ENCODE results near the gene VARS2. TPM values are rescaled to one million over a fixed set of nuclear protein-coding genes. Genes with fewer than 3 reads are reported as not detected.
"Not testable (repeated sequence)": the region's sequence is repeated elsewhere in the genome, so short reads cannot be mapped to it uniquely, and the experiment has no call there.

The VARS2 gene
- total RNA-seq, 1 donor from 2014 or later = 21.0 TPM

DNA sequence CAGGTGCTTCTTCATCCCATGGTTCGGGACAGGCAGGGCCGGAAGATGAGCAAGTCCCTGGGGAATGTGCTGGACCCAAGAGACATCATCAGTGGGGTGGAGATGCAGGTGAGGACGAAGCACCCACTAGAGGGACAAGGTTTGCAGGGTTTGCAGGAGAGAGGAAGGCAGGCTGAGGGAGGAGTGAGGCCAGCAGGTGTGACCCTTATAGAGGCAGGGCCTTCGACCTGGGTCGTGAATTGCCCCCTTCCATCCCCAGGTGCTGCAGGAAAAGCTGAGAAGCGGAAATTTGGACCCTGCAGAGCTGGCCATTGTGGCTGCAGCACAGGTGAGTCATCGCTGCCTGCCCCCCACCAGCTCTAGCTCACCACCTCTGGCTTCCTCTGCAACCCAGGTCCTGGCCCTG, 8.4 kb downstream of the VARS2 start:
- intact Hi-C loops (cut with micrococcal nuclease) = no loop called here
- no peak for TF ChIP-seq CTCF (IDR thresholded peaks at IDR 0.05; ENCODE audit: borderline replicate concordance)
- no peak for DNase-seq

DNA sequence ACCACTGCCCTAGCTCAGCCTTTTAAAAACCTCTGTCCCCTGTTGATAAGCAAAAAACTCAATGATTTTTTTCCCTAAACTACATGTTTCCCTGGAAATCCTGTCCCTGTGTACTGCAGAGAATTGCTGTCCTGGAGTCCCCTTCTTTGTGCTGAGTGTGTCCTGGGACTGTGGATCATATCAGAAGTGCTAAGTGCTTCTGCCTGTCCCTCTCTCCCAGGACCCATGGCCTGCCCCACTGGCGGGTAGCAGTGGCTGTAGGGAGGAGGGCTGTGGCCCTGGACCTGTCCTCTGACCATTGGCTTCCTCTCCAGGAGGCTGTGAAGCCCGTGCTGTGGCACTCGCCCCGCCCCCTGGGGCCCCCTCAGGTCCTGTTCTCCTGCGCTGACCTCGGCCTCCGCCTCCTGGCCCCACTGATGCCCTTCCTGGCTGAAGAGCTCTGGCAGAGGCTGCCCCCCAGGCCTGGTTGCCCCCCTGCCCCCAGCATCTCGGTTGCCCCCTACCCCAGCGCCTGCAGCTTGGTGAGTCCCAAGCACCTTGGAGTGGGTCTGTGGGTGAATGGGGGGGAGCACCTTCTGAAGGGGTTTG, 10.1 kb downstream of the VARS2 start:
- Histone ChIP-seq H3K4me1 (peaks cover 27% of the 10 kb centered on the region), H3K36me3 (peaks cover 72% of the 10 kb centered on the region), H3K9me3 (replicated peaks) (peaks cover 11% of the 10 kb centered on the region), H3K27ac (replicated peaks) (peak overlapping the region; percentile 60)
- intact Hi-C loops (cut with micrococcal nuclease); H3K27me3 ChIP-seq (ENCODE audit: low read depth); DNase-seq; H3K4me3 ChIP-seq: not testable (repeated sequence)

More for the DNA sequence above, 8.4 kb downstream of the VARS2 start:
- H3K9me3 ChIP-seq (replicated peaks) = no peaks in the 10 kb centered on the region
- peaks cover 82% of the 10 kb centered on the region for H3K36me3 ChIP-seq
- H3K27me3 ChIP-seq (ENCODE audit: low read depth) = no peaks in the 10 kb centered on the region
- H3K4me1 ChIP-seq = peaks cover 27% of the 10 kb centered on the region
- H3K27ac ChIP-seq (replicated peaks) = no peak overlapping the region
- H3K4me3 ChIP-seq = no peak overlapping the region

GRCh38 chr6:30926644-30927043, 12.6 kb downstream of the VARS2 start:
- H3K36me3 ChIP-seq = peaks cover 49% of the 10 kb centered on the region
- no peaks in the 10 kb centered on the region for H3K27me3 ChIP-seq (ENCODE audit: low read depth)
- intact Hi-C loops (cut with micrococcal nuclease) = no loop called here
- peaks cover 12% of the 10 kb centered on the region for H3K9me3 ChIP-seq (replicated peaks)
- no peak for DNase-seq
- H3K27ac ChIP-seq (replicated peaks) = peak overlapping the region; percentile 39
- H3K4me1 ChIP-seq = peaks cover 27% of the 10 kb centered on the region
- TF ChIP-seq CTCF (IDR thresholded peaks at IDR 0.05; ENCODE audit: borderline replicate concordance) = no peak
- no peak overlapping the region for H3K4me3 ChIP-seq

- peaks cover 44% of the 10 kb centered on the region for H3K36me3 ChIP-seq
- H3K4me3 ChIP-seq; DNase-seq; intact Hi-C loops (cut with micrococcal nuclease); H3K27me3 ChIP-seq (ENCODE audit: low read depth): not testable (repeated sequence)
- H3K9me3 ChIP-seq (replicated peaks) = peaks cover 12% of the 10 kb centered on the region
- H3K27ac ChIP-seq (replicated peaks) = peak overlapping the region; percentile 39
- H3K4me1 ChIP-seq = peaks cover 27% of the 10 kb centered on the region
Measured at GRCh38 chr6:30927080-30927479, 13.0 kb downstream of the VARS2 start.

GRCh38 chr6:30928677-30929076, 14.6 kb downstream of the VARS2 start:
- Histone ChIP-seq H3K4me3 (no peak overlapping the region), H3K27me3 (ENCODE audit: low read depth) (no peaks in the 10 kb centered on the region), H3K4me1 (peaks cover 21% of the 10 kb centered on the region), H3K27ac (replicated peaks) (no peak overlapping the region), H3K36me3 (peaks cover 28% of the 10 kb centered on the region), H3K9me3 (replicated peaks) (peaks cover 12% of the 10 kb centered on the region)
- no peak for DNase-seq
- intact Hi-C loops (cut with micrococcal nuclease) = no loop called here
- TF ChIP-seq CTCF (IDR thresholded peaks at IDR 0.05; ENCODE audit: borderline replicate concordance) = no peak

GRCh38 chr6:30930506-30930905, 16.5 kb downstream of the VARS2 start:
- intact Hi-C loops (cut with micrococcal nuclease) = no loop called here
- Histone ChIP-seq H3K9me3 (replicated peaks) (peaks cover 12% of the 10 kb centered on the region), H3K27ac (replicated peaks) (no peak overlapping the region), H3K36me3 (peaks cover 15% of the 10 kb centered on the region), H3K27me3 (ENCODE audit: low read depth) (no peaks in the 10 kb centered on the region), H3K4me3 (no peak overlapping the region), H3K4me1 (peaks cover 14% of the 10 kb centered on the region)
- no peak for DNase-seq
- no peak for TF ChIP-seq CTCF (IDR thresholded peaks at IDR 0.05; ENCODE audit: borderline replicate concordance)
